ENCODE data around the gene KLK10.
"Not testable (repeated sequence)": the region's sequence is repeated elsewhere in the genome, so short reads cannot be mapped to it uniquely, and the experiment has no call there.

Gene KLK10

GRCh38 chr19:51000981-51001380 lies 18.5 kb downstream of the KLK10 start:
- no peak for DNase-seq

DNA sequence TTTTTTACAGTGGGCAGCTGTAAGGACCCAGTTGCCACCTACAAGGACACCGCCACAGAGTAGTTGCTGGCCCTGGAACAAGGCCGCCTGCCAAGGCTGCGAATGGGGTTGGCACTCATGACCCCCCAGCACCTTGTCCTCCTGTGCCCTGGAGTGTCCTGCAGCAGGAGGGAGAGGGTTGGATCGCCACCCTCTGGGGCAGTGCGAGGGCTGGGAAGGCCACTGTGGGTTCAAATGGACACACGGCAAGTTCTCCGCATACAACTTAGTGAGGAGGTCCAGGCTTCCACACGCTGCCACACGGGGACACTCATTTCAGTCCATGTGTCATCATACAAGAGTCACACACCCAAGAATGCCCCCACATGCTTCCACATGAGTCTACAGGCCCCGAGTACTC lies 19.1 kb downstream of the KLK10 start:
- DNase-seq = no peak

- no peak for DNase-seq
Measured at GRCh38 chr19:50998686-50999085, 20.8 kb downstream of the KLK10 start.

DNA sequence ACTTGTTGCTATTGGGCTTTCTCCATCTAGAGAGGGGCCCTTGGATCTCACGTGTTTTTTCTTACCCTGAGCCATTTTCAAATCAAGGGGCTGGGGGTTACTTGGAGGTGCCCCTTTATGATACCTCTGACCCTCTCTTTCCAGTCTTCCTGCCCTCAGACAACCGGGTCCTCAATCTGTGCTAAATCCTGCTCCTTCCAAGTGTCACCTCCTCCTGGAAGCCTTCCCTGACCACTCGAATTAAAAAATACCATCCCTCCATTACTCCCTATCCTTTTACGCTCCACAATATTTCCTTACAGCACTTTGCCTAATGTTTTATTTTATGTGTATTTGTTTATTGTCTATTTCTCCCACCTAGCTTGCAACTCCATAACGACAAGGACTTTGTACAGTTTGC lies 21.4 kb downstream of the KLK10 start:
- DNase-seq = no peak

GRCh38 chr19:50994129-50994528 lies 25.4 kb downstream of the KLK10 start:
- DNase-seq = no peak

- DNase-seq = no peak
Measured at GRCh38 chr19:50992666-50993035, 26.9 kb downstream of the KLK10 start.

GRCh38 chr19:50984416-50984815 lies 35.1 kb downstream of the KLK10 start:
- DNase-seq = not testable (repeated sequence)

GRCh38 chr19:50983625-50984292 lies 35.8 kb downstream of the KLK10 start, which contains the start of gene KLK7:
Gene KLK7, minus strand, starts transcription at chr19:50983917. Its CDS starts 1,518 bp downstream, at chr19:50982399.
- DNase-seq = no peak

- DNase-seq = no peak
Measured at GRCh38 chr19:50982186-50982585, 37.3 kb downstream of the KLK10 start.

GRCh38 chr19:50981587-50982146 lies 37.8 kb downstream of the KLK10 start:
- no peak for DNase-seq

DNA sequence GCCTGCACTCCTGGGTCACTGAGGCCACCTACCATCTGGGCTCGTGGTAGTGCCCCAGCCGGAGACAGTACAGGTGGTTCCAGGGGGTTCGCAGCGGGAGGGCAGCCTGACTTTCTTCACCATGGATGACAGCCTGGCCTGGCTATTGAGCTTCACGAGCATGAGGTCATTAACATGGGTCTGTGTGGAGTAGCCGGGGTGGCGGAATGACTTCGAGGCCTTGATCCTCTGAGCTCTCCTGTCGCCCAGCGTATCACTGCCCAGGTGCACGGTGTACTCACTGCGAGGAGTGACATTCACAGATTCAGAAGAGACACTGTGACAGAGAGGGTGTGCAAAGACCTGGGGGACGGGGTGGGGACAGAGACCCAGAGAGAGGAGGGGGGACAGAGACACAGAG lies 39.3 kb downstream of the KLK10 start:
- no peak for DNase-seq

DNA sequence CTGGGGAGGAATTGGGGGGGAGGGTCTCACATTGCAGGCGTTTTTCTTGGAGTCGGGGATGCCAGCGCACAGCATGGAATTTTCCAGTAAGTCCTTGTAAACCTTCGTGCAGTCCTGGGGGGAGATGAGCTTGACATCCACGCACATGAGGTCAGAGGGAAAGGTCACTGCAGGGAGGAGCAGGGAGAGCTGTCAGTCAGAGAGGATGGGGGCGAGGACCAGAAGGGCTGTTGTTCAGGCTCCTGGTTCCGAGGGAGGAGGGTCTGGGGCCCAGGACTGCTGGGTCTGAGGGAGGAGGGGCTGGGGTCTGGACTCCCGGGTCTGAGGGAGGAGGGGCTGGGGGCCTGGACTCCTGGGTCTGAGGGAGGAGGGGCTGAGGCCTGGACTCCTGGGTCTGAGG lies 39.8 kb downstream of the KLK10 start:
- no peak for DNase-seq

- DNase-seq = no peak
Measured at GRCh38 chr19:50978772-50979390, 40.6 kb downstream of the KLK10 start.

DNA sequence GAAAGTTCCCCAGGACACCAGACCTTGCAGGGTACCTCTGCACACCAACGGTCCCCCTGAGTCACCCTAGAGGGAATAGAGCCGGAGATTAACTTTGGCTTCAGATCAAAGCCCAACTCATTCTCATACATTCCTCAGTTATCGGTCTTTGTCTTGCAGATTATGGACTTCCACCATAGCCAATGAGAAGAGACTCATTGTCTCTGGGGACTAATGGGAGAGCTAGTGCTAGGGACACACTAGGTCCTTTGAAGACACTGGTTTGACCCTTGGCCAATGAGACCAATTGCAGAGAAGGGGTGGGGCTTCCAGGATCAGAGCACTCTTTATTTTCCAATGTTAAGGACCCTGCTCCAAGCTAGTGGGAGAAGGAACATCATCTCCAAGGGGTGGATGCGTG lies 41.9 kb downstream of the KLK10 start:
- DNase-seq = no peak

DNA sequence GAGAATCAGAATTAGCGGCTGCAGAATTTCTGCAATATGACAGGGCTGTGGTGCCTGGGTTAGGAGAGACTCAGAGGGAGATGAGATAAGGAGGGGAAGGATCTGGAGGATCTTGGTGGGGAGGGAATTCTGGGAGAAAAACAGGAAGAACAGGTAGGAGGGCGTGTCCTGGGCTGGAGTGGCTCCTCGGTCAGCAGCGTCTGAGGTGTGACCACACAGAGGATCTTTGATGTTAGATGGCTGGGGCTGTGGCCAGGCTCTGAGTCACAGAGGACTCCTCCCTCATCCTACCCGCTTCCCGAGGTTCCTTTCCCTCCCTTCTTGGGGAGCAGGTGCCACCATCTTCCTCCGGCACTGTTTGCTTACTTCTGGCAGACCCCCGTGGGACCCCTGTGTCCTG lies 43.7 kb downstream of the KLK10 start:
- DNase-seq = no peak

- DNase-seq = no peak
Measured at GRCh38 chr19:50974702-50975556, 44.6 kb downstream of the KLK10 start.

- DNase-seq = no peak
Measured at GRCh38 chr19:50972795-50973376, 46.6 kb downstream of the KLK10 start.

DNA sequence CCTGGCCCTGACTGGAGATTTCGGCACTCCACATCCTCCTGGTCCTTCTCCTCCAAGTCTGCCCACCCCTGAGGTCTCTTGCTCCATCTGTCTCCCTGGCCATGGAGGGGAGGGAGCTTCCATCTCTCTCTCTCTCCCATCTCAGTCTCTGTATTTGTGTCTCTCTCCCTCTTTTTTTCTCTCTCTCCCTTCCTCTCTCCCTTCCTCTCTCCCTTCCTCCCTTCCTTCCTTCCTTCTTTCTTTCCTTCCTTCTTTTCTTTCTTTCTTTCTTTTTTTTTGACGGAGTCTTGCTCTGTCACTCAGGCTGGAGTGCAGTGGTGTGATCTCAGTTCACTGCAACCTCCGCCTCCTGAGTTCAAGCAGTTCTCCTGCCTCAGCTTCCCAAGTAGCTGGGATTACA lies 49.7 kb downstream of the KLK10 start:
- DNase-seq = not testable (repeated sequence)

DNA sequence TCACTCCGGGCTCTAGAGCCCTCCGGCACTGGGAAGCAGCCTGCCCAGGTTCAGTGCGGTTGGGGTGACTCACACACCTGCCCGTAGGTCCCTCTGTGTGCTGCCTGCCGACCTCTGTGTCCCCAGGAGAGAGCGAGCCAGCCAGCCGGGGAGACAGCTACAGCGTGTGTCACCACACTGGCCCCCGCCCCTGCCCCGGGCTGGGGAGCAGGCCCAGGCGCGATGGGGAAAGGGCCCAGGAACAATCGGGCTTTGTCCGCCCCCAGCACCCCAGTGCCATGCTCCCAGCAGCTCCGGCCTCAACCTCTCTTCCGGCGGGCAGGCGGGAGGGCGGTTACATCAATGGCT lies 50.1 kb downstream of the KLK10 start, which contains the start of gene KLK6:
KLK6 (minus strand) TSS at position 179 of the 348 bp plus-strand sequence. CDS start 1,487 bp downstream, outside the sequence.
- no peak for DNase-seq

DNA sequence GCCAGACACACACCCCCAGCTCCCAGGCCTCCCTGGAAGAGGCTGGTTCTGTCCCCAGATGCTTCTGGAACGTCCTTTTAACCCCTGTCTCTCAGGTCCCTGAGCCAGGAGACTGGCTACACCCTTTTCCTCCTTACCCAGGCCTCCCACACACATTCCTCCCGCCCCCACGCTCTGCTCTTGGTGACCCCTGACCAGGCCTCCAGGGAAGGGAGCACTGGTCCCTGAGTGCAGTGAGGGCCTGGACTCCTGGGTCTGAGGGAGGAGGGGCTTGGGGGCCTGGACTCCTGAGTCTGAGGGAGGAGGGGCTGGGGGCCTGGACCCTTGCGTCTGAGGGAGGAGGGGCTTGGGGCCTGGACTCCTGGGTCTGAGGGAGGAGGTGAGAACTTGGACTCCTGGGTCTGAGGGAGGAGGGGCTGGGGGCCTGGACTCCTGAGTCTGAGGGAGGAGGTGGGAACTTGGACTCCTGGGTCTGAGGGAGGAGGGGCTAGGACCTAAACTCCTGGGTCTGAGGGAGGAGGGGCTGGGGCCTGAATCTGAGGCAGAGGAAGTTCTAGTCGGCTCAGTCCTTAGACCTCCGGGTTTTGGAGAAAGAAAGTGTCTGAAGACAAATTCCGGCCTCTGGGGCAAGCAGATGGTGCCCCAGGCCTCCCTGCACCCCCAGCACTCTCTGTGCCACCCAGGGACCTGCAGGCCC lies 50.6 kb downstream of the KLK10 start:
- no peak for DNase-seq

GRCh38 chr19:50967929-50968715 lies 51.4 kb downstream of the KLK10 start:
- no peak for DNase-seq

- no peak for DNase-seq
Measured at GRCh38 chr19:50964266-50964665, 55.2 kb downstream of the KLK10 start.

Measured in NCI-H1436 treated with DMSO at 0.1 percent for 48 hours (cell line).